SK-N-SH (cell line): Measurements from ENCODE around the gene SLC12A7. TPM values are rescaled to one million over a fixed set of nuclear protein-coding genes. Genes with fewer than 3 reads are reported as not detected.

ENCODE experiments used
- CTCF ChIA-PET: fragments of 300-600, 350-600 bp; formaldehyde crosslinking; extraction: SDS; loops from one replicate; lab custom pipeline; 2021; lab: Yijun Ruan, JAX
- POLR2A ChIA-PET: fragments of 350-600 bp; sonication (Branson Sonifier 250); formaldehyde crosslinking; extraction: SDS; loops from one replicate; lab custom pipeline; 2020; ENCODE audit warnings: antibody characterized with exemption, inconsistent platforms; lab: Yijun Ruan, JAX
- DNase-seq: peaks from one replicate; pipeline ENCODE4 v3.0.0; 2012
- H2AFZ ChIP-seq: fragments of 200-600 bp; sonication (generic); 2 replicates; pipeline ENCODE4 v1.8.1; 2016; ENCODE audit warnings: antibody characterized with exemption, mild to moderate bottlenecking, low read depth
- H3F3A ChIP-seq: fragments of 200-600 bp; sonication (generic); replicated peaks from 2 replicates; pipeline ENCODE3; 2016; ENCODE audit warnings: antibody characterized with exemption, mild to moderate bottlenecking; ENCODE audit not compliant: insufficient read depth
- H3K27ac ChIP-seq, 2 experiments: fragments of 200-500 bp in 1 of 2; fragments of 200-600 bp in 1 of 2; sonication (Bioruptor generic) in 1 of 2; sonication (generic), shearing (Covaris generic) in 1 of 2; 2 replicates each; pipeline versions ENCODE4 v1.5.1 to v1.6.1; 2014 to 2016; ENCODE audit warnings: low read depth in 2 of 2, inconsistent platforms in 1 of 2, low read length in 1 of 2, mild to moderate bottlenecking in 1 of 2, mixed read lengths in 1 of 2
- H3K27me3 ChIP-seq: fragments of 200-600 bp; sonication (generic), shearing (Covaris generic); 2 replicates; pipeline ENCODE4 v1.6.1; 2016; ENCODE audit warnings: mixed run types; ENCODE audit not compliant: insufficient read depth
- H3K36me3 ChIP-seq, 2 experiments: fragments of 200-500 bp in 1 of 2; fragments of 200-600 bp in 1 of 2; sonication (Bioruptor generic) in 1 of 2; sonication (generic) in 1 of 2; replicated peaks in 1 of 2; 2 replicates each; pipeline versions ENCODE3 to v1.5.1; 2014 to 2016; ENCODE audit warnings: low read length in 1 of 2, mild to moderate bottlenecking in 1 of 2; ENCODE audit not compliant: insufficient read depth in 2 of 2, control insufficient read depth in 1 of 2
- H3K4me1 ChIP-seq, 2 experiments: fragments of 200-500 bp in 1 of 2; fragments of 200-600 bp in 1 of 2; sonication (Bioruptor generic) in 1 of 2; sonication (generic), shearing (Covaris generic) in 1 of 2; 2 replicates each; pipeline versions ENCODE4 v1.5.1 to v1.6.1; 2014 to 2016; ENCODE audit warnings: low read depth in 1 of 2, low read length in 1 of 2, mixed run types in 1 of 2; ENCODE audit not compliant: insufficient read depth in 2 of 2, control insufficient read depth in 1 of 2
- H3K4me2 ChIP-seq: fragments of 200-600 bp; sonication (generic), shearing (Covaris generic); 2 replicates; pipeline ENCODE4 v1.6.1; 2017; ENCODE audit warnings: mixed run types
- H3K4me3 ChIP-seq, 2 experiments: fragments of 200-500 bp in 1 of 2; fragments of 200-600 bp in 1 of 2; sonication (Bioruptor generic) in 1 of 2; sonication (generic), shearing (Covaris generic) in 1 of 2; 2 replicates each; pipeline versions ENCODE4 v1.5.1 to v1.8.1; 2014 to 2016; ENCODE audit warnings: low read depth in 2 of 2, inconsistent platforms in 1 of 2, low read length in 1 of 2, mild to moderate bottlenecking in 1 of 2, mixed read lengths in 1 of 2, moderate library complexity in 1 of 2
- H3K79me2 ChIP-seq: fragments of 200-600 bp; sonication (generic); 2 replicates; pipeline ENCODE4 v1.8.1; 2017; ENCODE audit warnings: mild to moderate bottlenecking; ENCODE audit not compliant: insufficient read depth
- H3K9ac ChIP-seq: fragments of 200-600 bp; sonication (generic); 2 replicates; pipeline ENCODE4 v1.6.1; 2017; ENCODE audit warnings: mixed run types
- H3K9me2 ChIP-seq: fragments of 200-600 bp; sonication (generic); 2 replicates; pipeline ENCODE4 v1.6.1; 2017; ENCODE audit warnings: mixed run types
- H3K9me3 ChIP-seq: fragments of 200-600 bp; sonication (generic); 2 replicates; pipeline ENCODE4 v1.6.1; 2017; ENCODE audit warnings: mixed run types, mild to moderate bottlenecking, moderate library complexity
- H4K20me1 ChIP-seq: fragments of 200-600 bp; sonication (generic); 2 replicates; pipeline ENCODE4 v1.6.1; 2017; ENCODE audit warnings: mild to moderate bottlenecking, mixed run types; ENCODE audit not compliant: insufficient read depth
- CHD2 ChIP-seq: fragments of 150-350 bp; IDR thresholded peaks from 2 replicates; pipeline ENCODE4 v1.6.1; 2018; ENCODE audit warnings: low read length; ENCODE audit not compliant: partially characterized antibody
- EZH2phosphoT487 ChIP-seq: fragments of 200-600 bp; sonication (generic); IDR thresholded peaks from 2 replicates; pipeline ENCODE4 v1.6.1; 2017; ENCODE audit warnings: low read depth, mixed run types, mild to moderate bottlenecking, antibody characterized with exemption, moderate library complexity, borderline replicate concordance
- FOSL2 ChIP-seq: IDR thresholded peaks from 2 replicates; pipeline ENCODE4 v1.4.0; 2012; ENCODE audit warnings: low read depth, mild to moderate bottlenecking, moderate library complexity, borderline replicate concordance
- FOXM1 ChIP-seq: IDR thresholded peaks from 2 replicates; pipeline ENCODE4 v1.4.0; 2012; ENCODE audit warnings: low read depth, mild to moderate bottlenecking
- GABPA ChIP-seq: IDR thresholded peaks from 2 replicates; pipeline ENCODE4 v1.4.0; 2012; ENCODE audit warnings: low read depth, mild to moderate bottlenecking
- GATA2 ChIP-seq: sonication (generic); formaldehyde crosslinking; IDR thresholded peaks from 2 replicates; pipeline ENCODE4 v1.5.0; 2020; ENCODE audit warnings: mild to moderate bottlenecking, missing genetic modification reagents
- SIN3A ChIP-seq: IDR thresholded peaks from 2 replicates; pipeline ENCODE4 v1.6.1; 2012; ENCODE audit warnings: low read depth, mild to moderate bottlenecking, low read length, moderate library complexity, borderline replicate concordance
- SMC3 ChIP-seq: IDR thresholded peaks from 2 replicates; pipeline ENCODE4 v1.6.1; 2012; ENCODE audit warnings: low read depth, low read length, improper control_type of control experiment
- TCF12 ChIP-seq: IDR thresholded peaks from 2 replicates; pipeline ENCODE4 v1.4.0; 2012
- WGBS: methylation state at CpG from one replicate; pipeline ENCODE4 v1.1.6; 2017; ENCODE audit warnings: low lambda C conversion rate; 5-methylcytosine and 5-hydroxymethylcytosine counted together
- polyA plus RNA-seq, 3 experiments: library from polyadenylated mRNA; depleted of rRNA; stranded (reverse); fragments of >200 nt; gene quantifications; 2 replicates each; pipeline ENCODE4 v1.2.3, GENCODE V29; 2012
- TF ChIP-seq, protein P1 (sequence below): fragments of 200-600 bp; sonication (generic); IDR thresholded peaks from 2 replicates; pipeline ENCODE4 v1.6.1; 2017; ENCODE audit warnings: antibody characterized with exemption, mild to moderate bottlenecking, moderate library complexity
- TF ChIP-seq, protein P2 (sequence below): IDR thresholded peaks from 2 replicates; pipeline ENCODE4; 2012
- TF ChIP-seq, protein P3 (sequence below): IDR thresholded peaks from 2 replicates; pipeline ENCODE4 v1.4.0; 2012; ENCODE audit warnings: low read depth
- TF ChIP-seq, protein P4 (sequence below): IDR thresholded peaks from 2 replicates; pipeline ENCODE4 v1.4.0; 2012; ENCODE audit warnings: low read depth, borderline replicate concordance

Gene SLC12A7
- polyA plus RNA-seq, 1 of the 3 experiments (the other 2 are of a cell fraction): 2.6 TPM

- TF ChIP-seq, protein P1, sequence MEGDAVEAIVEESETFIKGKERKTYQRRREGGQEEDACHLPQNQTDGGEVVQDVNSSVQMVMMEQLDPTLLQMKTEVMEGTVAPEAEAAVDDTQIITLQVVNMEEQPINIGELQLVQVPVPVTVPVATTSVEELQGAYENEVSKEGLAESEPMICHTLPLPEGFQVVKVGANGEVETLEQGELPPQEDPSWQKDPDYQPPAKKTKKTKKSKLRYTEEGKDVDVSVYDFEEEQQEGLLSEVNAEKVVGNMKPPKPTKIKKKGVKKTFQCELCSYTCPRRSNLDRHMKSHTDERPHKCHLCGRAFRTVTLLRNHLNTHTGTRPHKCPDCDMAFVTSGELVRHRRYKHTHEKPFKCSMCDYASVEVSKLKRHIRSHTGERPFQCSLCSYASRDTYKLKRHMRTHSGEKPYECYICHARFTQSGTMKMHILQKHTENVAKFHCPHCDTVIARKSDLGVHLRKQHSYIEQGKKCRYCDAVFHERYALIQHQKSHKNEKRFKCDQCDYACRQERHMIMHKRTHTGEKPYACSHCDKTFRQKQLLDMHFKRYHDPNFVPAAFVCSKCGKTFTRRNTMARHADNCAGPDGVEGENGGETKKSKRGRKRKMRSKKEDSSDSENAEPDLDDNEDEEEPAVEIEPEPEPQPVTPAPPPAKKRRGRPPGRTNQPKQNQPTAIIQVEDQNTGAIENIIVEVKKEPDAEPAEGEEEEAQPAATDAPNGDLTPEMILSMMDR: no peak
- TF ChIP-seq CHD2 (no peak), SIN3A (no peak), EZH2phosphoT487 (no peak)
- TF ChIP-seq, protein P2, sequence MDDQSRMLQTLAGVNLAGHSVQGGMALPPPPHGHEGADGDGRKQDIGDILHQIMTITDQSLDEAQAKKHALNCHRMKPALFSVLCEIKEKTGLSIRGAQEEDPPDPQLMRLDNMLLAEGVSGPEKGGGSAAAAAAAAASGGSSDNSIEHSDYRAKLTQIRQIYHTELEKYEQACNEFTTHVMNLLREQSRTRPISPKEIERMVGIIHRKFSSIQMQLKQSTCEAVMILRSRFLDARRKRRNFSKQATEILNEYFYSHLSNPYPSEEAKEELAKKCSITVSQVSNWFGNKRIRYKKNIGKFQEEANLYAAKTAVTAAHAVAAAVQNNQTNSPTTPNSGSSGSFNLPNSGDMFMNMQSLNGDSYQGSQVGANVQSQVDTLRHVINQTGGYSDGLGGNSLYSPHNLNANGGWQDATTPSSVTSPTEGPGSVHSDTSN: no peak
These were observed 97.5 kb downstream of the SLC12A7 start (continued) for GRCh38 chr5:1014346-1014745.

GRCh38 chr5:1013948-1014301 is 97.9 kb downstream of the SLC12A7 start:
- Histone ChIP-seq H3K27ac (no peak overlapping the region), H3K9me3 (no peaks in the 10 kb centered on the region), H3K4me3 (no peak overlapping the region), H3K79me2 (no peaks in the 10 kb centered on the region), H3K36me3 (no peaks in the 10 kb centered on the region), H3K9me2 (no peaks in the 10 kb centered on the region), H3F3A (no peaks in the 10 kb centered on the region), H2AFZ (no peak overlapping the region), H3K9ac (no peak overlapping the region)
- 50% methylated on average over 2 of the region's 3 CpGs for WGBS
- ChIA-PET CTCF (interaction anchor here (2.4 to 2.8 kb wide), 2 partner anchors 90 to 154 kb away, joined by 7 to 8 read pairs; no protein-coding TSS in a partner anchor), POLR2A (no interaction called here)
- DNase-seq: no peak
- TF ChIP-seq GATA2 (CRISPR knock-in tag) (no peak), EZH2phosphoT487 (no peak), FOSL2 (no peak), TCF12 (no peak), SMC3 (no peak), FOXM1 (no peak), GABPA (no peak)
- TF ChIP-seq, protein P3, sequence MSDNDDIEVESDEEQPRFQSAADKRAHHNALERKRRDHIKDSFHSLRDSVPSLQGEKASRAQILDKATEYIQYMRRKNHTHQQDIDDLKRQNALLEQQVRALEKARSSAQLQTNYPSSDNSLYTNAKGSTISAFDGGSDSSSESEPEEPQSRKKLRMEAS: no peak
- TF ChIP-seq, protein P4, sequence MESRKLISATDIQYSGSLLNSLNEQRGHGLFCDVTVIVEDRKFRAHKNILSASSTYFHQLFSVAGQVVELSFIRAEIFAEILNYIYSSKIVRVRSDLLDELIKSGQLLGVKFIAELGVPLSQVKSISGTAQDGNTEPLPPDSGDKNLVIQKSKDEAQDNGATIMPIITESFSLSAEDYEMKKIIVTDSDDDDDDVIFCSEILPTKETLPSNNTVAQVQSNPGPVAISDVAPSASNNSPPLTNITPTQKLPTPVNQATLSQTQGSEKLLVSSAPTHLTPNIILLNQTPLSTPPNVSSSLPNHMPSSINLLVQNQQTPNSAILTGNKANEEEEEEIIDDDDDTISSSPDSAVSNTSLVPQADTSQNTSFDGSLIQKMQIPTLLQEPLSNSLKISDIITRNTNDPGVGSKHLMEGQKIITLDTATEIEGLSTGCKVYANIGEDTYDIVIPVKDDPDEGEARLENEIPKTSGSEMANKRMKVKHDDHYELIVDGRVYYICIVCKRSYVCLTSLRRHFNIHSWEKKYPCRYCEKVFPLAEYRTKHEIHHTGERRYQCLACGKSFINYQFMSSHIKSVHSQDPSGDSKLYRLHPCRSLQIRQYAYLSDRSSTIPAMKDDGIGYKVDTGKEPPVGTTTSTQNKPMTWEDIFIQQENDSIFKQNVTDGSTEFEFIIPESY: no peak
- TF ChIP-seq, all 33 proteins: peak for 0
- no peaks in the 10 kb centered on the region; a peak in 1 of 4 replicates for H3K4me1 ChIP-seq
- H3K4me2 ChIP-seq: no peak overlapping the region
- peaks cover 22% of the 10 kb centered on the region for H3K27me3 ChIP-seq
- H4K20me1 ChIP-seq: no peaks in the 10 kb centered on the region
